HG02642 (cell line): ENCODE results near the gene PPP2R3A.

Experiments
- ATAC-seq: cut with Tn5 transposase; IDR thresholded peaks from one replicate; pipeline ENCODE4 v1.9.1; 2021; ENCODE audit warnings: mild to moderate bottlenecking; ENCODE audit not compliant: unreplicated experiment, poor library complexity

PPP2R3A gene

GRCh38 chr3:136022529-136023263, 57.2 kb downstream of the PPP2R3A start:
- ATAC-seq = no peak

DNA sequence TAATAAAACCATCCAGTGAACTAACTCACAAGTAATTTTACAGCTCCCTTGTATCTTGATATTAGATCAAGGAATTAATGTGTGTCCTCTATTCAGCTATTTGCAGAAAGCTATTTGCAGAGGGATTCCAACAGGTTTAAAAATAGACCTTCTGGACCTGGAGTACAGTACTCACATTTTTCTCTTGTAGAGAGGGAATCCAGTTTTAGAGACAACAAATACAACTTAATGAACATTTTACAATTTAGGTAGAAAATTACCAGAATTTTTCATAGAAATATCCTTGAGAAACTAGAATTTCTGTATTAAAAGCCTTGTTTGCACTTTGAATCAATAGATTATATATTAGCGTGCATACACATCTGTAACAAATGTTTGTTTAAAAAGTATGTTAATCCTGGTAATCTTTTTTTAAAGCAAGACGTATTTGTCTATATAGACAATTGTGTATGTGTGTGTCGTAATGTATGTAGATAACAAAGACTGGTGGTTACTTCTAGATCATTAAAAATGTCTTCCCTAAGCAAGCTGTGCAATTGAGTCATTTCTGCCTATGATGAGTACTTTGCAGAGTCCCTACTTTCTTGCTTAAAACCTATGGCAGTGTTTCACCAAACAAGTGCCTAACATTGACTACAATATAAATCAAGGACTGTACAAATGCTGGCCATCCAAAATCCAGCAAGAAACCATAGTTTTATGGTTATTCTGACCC, 57.9 kb downstream of the PPP2R3A start:
- no peak for ATAC-seq

- no peak for ATAC-seq
Observed at GRCh38 chr3:136036306-136036705, 70.8 kb downstream of the PPP2R3A start.

GRCh38 chr3:136038668-136039067, 73.1 kb downstream of the PPP2R3A start:
- no peak for ATAC-seq

DNA sequence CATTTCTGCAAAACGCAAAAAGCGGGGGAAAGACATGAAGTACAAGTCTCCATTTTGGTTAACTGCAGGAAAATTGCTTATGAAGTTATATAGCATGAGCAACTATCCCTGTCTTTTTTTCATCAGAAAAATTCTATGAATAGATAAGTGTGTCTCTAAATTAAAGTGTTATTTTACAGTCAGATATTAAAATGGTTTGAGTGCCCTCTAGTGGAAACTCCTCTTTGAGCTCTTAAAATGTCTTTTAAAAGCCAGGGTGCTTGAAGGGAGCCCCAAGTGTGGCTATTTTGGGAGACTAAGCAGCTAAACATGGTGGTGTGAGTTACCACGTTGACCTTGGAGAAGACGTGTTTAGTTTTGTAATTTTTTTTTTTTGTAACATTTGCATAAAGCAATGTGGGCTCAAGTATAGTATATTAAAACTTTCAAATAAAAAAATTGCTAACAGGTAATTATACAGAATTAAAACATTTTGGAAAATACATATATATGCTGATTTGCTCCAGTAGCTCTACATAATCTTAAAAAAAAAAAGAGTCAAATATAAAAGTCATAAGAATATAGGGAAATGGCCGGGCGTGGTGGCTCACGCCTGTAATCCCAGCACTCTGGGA, 77.2 kb downstream of the PPP2R3A start:
- no peak for ATAC-seq

- ATAC-seq = no peak
Observed at GRCh38 chr3:136044980-136045745, 79.6 kb downstream of the PPP2R3A start.

DNA sequence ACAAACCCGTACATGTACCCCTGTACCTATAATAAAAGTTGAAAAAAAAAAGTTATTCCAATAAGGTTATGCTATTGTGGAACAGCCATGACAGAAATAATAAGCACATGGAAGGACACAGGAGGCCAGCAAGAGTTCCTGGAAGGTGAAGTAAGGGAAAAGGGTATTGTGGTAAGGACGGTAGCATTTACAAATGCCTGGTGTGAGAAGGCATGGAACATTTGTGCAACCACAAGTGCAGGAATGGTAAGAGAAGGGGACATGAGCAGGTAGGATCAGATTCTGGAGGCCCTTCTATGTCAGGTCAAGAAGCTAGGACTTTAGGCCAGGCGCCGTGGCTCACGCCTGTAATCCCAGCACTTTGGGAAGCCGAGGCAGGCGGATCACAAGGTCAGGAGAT, 82.5 kb downstream of the PPP2R3A start:
- ATAC-seq = no peak

GRCh38 chr3:136050250-136050649, 84.7 kb downstream of the PPP2R3A start:
- ATAC-seq = no peak

DNA sequence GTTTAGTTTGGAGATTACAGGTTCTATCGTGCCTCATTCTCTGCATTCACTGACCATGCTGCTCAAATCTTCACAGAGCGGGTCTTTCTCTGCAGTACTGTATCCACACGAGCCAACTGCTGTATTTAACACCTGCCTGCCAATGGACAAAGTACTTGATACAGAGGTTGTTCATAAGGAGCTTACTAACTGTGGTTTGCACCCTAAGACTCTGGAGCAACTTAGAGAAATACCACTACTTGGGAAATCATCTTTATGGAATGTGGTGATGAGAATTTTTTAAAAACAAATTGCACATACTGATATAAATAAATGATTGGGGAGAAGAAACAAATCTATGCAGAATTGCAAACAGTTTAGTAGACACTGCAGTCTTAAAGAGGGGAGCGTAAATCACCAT, 90.0 kb downstream of the PPP2R3A start:
- no peak for ATAC-seq

- ATAC-seq = no peak
Observed at GRCh38 chr3:136067211-136067610, 101.7 kb downstream of the PPP2R3A start.

DNA sequence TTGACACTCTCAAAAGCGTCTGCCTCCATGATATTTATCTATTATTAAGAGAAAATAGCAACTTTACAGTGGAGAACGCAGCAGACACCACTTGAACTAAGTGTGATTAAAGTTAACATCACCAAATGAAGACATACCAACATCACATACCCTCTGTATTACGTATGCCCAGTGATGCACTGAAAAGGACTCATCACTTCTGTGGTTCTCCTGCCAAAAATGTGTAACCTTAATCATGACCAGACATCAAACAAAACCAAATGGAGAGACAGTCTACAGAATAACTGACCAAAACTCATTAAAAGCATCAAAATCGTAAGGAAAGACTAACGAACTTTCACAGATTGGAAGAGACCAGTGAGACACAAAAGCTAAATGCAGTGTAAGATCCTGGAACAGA, 103.2 kb downstream of the PPP2R3A start:
- no peak for ATAC-seq

GRCh38 chr3:136069933-136070332, 104.4 kb downstream of the PPP2R3A start:
- ATAC-seq = no peak

DNA sequence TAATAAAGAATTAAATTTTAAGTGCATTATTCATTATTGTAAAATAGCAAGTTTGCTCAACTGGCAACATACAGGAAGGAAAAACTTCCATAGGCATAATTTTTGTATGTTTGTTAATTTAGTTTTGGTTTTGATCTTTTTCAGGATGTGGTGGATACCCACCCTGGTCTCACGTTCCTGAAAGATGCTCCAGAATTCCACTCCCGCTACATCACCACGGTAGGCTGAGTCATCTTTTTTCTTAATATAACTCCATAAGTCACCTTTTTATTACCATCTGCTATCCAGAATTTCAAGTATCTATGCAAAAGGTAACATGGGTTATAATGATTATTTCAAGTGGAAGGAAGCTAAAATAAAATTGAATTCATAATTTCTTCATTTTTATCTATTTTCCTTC, 104.8 kb downstream of the PPP2R3A start:
- no peak for ATAC-seq

GRCh38 chr3:136070953-136071949, 105.7 kb downstream of the PPP2R3A start:
- ATAC-seq = no peak

GRCh38 chr3:136074546-136075170, 109.1 kb downstream of the PPP2R3A start:
- ATAC-seq = no peak

- no peak for ATAC-seq
Observed at GRCh38 chr3:136075218-136075808, 109.8 kb downstream of the PPP2R3A start.

GRCh38 chr3:136075811-136076210, 110.3 kb downstream of the PPP2R3A start:
- ATAC-seq = no peak

DNA sequence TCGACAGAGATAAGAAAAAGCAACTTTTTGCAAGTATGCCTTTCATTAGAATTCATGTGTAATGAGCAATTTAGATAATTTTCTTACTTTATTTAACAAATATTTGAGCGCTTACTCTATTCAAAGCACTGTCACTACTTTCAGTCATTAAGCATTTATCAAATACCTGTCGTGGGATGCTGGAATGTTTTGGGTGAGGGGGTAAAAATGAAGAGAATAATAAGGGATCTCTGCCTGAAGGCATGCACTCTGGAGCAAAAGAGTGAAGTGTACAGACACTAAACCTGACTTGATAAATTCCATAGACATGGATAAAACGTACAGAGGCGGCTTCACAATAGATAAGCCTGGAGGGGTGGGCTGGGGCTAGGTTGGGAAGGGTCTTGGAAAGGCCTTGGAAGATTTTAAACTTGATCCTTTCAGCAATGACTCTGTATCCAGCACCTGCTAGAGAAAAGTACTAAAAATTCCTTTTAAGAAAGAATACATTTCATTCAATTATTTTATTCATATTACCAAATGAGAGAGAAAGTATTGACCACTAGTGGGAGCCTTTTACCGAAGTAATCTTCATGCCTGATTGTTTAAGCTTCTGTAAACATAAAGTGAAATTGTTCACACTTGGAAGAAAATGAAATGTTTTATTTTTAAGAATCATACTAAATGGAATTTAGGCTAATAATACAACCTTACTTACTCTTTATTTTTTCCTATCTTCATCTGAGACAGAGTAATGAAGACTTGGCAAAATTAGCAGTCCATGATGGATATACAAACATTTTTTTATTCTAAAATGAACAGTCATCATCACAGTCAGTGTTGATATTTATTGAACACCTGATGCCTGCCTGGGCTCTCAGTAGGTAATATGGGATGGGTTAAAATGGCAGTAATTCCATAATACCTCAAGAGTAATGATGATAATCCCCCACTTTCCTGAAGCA, 113.2 kb downstream of the PPP2R3A start:
- ATAC-seq = no peak
